Measurements from ENCODE around the gene MACROD2.

DNA sequence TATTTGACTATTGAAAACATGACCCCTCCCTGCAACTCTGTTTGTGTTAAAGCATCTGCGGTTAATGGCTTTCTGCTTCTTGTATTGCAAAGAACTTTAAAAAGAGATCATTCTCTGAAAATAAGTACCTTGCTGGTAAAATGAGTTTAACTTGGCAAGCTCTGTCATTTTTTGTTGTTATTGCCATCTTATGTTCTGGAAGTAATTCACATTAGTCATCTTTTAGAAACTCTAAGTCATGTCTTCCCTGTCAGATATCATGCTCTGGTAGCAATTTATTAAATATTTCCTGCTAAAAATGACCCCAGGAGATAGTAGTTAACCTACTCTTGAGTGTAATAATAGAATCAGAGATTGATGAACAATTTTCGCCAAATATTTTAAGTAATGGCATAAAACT, 1687.4 kb downstream of the MACROD2 start:
- TF ChIP-seq, protein P1, sequence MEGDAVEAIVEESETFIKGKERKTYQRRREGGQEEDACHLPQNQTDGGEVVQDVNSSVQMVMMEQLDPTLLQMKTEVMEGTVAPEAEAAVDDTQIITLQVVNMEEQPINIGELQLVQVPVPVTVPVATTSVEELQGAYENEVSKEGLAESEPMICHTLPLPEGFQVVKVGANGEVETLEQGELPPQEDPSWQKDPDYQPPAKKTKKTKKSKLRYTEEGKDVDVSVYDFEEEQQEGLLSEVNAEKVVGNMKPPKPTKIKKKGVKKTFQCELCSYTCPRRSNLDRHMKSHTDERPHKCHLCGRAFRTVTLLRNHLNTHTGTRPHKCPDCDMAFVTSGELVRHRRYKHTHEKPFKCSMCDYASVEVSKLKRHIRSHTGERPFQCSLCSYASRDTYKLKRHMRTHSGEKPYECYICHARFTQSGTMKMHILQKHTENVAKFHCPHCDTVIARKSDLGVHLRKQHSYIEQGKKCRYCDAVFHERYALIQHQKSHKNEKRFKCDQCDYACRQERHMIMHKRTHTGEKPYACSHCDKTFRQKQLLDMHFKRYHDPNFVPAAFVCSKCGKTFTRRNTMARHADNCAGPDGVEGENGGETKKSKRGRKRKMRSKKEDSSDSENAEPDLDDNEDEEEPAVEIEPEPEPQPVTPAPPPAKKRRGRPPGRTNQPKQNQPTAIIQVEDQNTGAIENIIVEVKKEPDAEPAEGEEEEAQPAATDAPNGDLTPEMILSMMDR (IDR thresholded peaks at IDR 0.05), result no peak
- no peak for TF ChIP-seq EZH2 (IDR thresholded peaks at IDR 0.05; ENCODE audit: borderline replicate concordance, insufficient read depth, low read depth, low read length, poor library complexity, severe bottlenecking)
